K562 (cell line): Measurements from ENCODE around the gene SUFU. TPM values are rescaled to one million over a fixed set of nuclear protein-coding genes. Genes with fewer than 3 reads are reported as not detected.

Source experiments
- ATAC-seq: fragments of 200-7000 bp; cut with Tn5 transposase; 3 replicates; pipeline ENCODE4 v1.9.1; 2020; ENCODE audit warnings: moderate library complexity
- BruUV-seq: library from RNA; stranded (reverse); fragments of 400-500 nt; replicated peaks from 2 replicates; lab custom pipeline; 2021; lab: Mats Ljungman, UMichigan
- CTCF ChIA-PET: fragments of 300-600 bp; formaldehyde crosslinking; extraction: SDS; loops from one replicate; lab custom pipeline; 2021; ENCODE audit warnings: low intra/inter-chr PET ratio; lab: Yijun Ruan, JAX
- POLR2A ChIA-PET: fragments of 300-600, 350-650 bp; sonication (Branson Sonifier 250); formaldehyde crosslinking; extraction: SDS; loops from one replicate; lab custom pipeline; 2021; ENCODE audit warnings: antibody characterized with exemption, inconsistent platforms; lab: Yijun Ruan, JAX
- DNase-seq, 4 experiments: peaks; one replicate each; pipeline versions ENCODE4 v3.0.0 to v3.0.0-alpha.2; 2011 to 2018; ENCODE audit warnings: low spot score in 3 of 4, mixed read lengths in 3 of 4; ENCODE audit errors: extremely low read depth in 1 of 4
- FAIRE-seq: peaks from 2 replicates; lab custom pipeline; 2011; peaks lifted over from hg19 to GRCh38; lab: Jason Lieb, UNC
- H2AFZ ChIP-seq: 2 replicates; pipeline ENCODE4 v1.6.0; 2011; ENCODE audit warnings: low read depth, low read length, control low read depth, inconsistent platforms
- H3K27ac ChIP-seq: fragments of 200-600 bp; 3 replicates; pipeline ENCODE4 v1.8.0; 2011; ENCODE audit warnings: low read depth, mild to moderate bottlenecking, control low read depth, inconsistent platforms, low read length, moderate library complexity, mixed read lengths; ENCODE audit errors: extremely low read depth
- H3K27me3 ChIP-seq, 2 experiments: fragments of 300-600 bp in 1 of 2; 2 replicates in 1 of 2; 3 replicates in 1 of 2; pipeline versions ENCODE4 v1.6.0 to v1.8.0; 2011; ENCODE audit warnings: inconsistent platforms in 2 of 2, low read length in 2 of 2, mild to moderate bottlenecking in 1 of 2, mixed read lengths in 1 of 2, moderate library complexity in 1 of 2; ENCODE audit not compliant: control insufficient read depth in 2 of 2, insufficient read depth in 2 of 2
- H3K36me3 ChIP-seq: fragments of 300-600 bp; 3 replicates; pipeline ENCODE4 v1.8.0; 2011; ENCODE audit warnings: mild to moderate bottlenecking, low read length, inconsistent platforms; ENCODE audit not compliant: control insufficient read depth, insufficient read depth
- H3K4me1 ChIP-seq, 2 experiments: fragments of 200-600 bp in 1 of 2; replicated peaks in 1 of 2; 2 replicates in 1 of 2; 3 replicates in 1 of 2; pipeline versions ENCODE4 v1.5.1 to v1.8.0; 2011; ENCODE audit warnings: inconsistent platforms in 2 of 2, low read length in 2 of 2, mild to moderate bottlenecking in 1 of 2, mixed read lengths in 1 of 2, moderate library complexity in 1 of 2; ENCODE audit not compliant: control insufficient read depth in 2 of 2, insufficient read depth in 2 of 2
- H3K4me2 ChIP-seq: 2 replicates; pipeline ENCODE4 v1.6.1; 2011; ENCODE audit warnings: low read length, control low read depth, inconsistent platforms, mixed read lengths; ENCODE audit not compliant: insufficient read depth
- H3K4me3 ChIP-seq: fragments of 200-600 bp; sonication (generic), shearing (Covaris generic); 2 replicates; pipeline ENCODE4 v1.5.1; 2016; ENCODE audit warnings: control low read depth, inconsistent platforms
- H3K79me2 ChIP-seq: fragments of 200-600 bp; 3 replicates; pipeline ENCODE4 v1.8.0; 2011; ENCODE audit warnings: low read length, inconsistent platforms; ENCODE audit not compliant: control insufficient read depth, insufficient read depth
- H3K9ac ChIP-seq, 2 experiments: 2 replicates each; pipeline versions ENCODE4 v1.6.0 to v1.6.1; 2011; ENCODE audit warnings: low read depth in 2 of 2, low read length in 2 of 2, control low read depth in 1 of 2, inconsistent platforms in 1 of 2, mild to moderate bottlenecking in 1 of 2, mixed read lengths in 1 of 2; ENCODE audit not compliant: insufficient read depth in 1 of 2
- H3K9me1 ChIP-seq: one replicate; pipeline ENCODE4 v1.6.0; 2011; ENCODE audit warnings: inconsistent platforms, mild to moderate bottlenecking, low read length, moderate library complexity; ENCODE audit not compliant: control insufficient read depth, insufficient read depth
- H3K9me3 ChIP-seq: replicated peaks from 2 replicates; pipeline ENCODE4 v1.5.1; 2011; ENCODE audit warnings: low read depth, low read length, inconsistent platforms; ENCODE audit not compliant: control insufficient read depth, insufficient read depth
- H4K20me1 ChIP-seq: replicated peaks from 2 replicates; pipeline ENCODE4 v1.6.1; 2011; ENCODE audit warnings: low read length, inconsistent platforms, mixed read lengths; ENCODE audit not compliant: control insufficient read depth, insufficient read depth
- CBX8 ChIP-seq: fragments of 200-600 bp; sonication (generic); IDR thresholded peaks from 2 replicates; pipeline ENCODE4 v1.6.1; 2012; ENCODE audit warnings: borderline replicate concordance, mixed run types, low read depth, mild to moderate bottlenecking, moderate library complexity, mixed read lengths, low read length, control low read depth, inconsistent platforms; ENCODE audit not compliant: poor library complexity, severe bottlenecking; ENCODE audit errors: extremely low read depth
- CSDE1 ChIP-seq, 2 experiments: fragments of 450-650 bp; IDR thresholded peaks; 2 replicates each; pipeline ENCODE4 v1.6.1; 2016; ENCODE audit warnings: mild to moderate bottlenecking in 1 of 2
- E4F1 ChIP-seq: fragments of 250-450 bp; sonication (Bioruptor Pico); IDR thresholded peaks from 2 replicates; pipeline ENCODE4 v1.5.0; 2021; ENCODE audit warnings: mild to moderate bottlenecking, borderline replicate concordance
- HMGN3 ChIP-seq: IDR thresholded peaks from 2 replicates; pipeline ENCODE4 v1.6.1; 2011; ENCODE audit warnings: borderline replicate concordance, low read depth, mild to moderate bottlenecking, mixed read lengths, low read length; ENCODE audit not compliant: insufficient read length; ENCODE audit errors: extremely low read depth
- PHTF2 ChIP-seq: fragments of 250-450 bp; sonication (Bioruptor Pico); IDR thresholded peaks from 2 replicates; pipeline ENCODE4 v1.5.0; 2021; ENCODE audit warnings: mild to moderate bottlenecking
- PRDM10 ChIP-seq: fragments of 450-650 bp; IDR thresholded peaks from 2 replicates; pipeline ENCODE4 v1.6.1; 2018; ENCODE audit not compliant: partially characterized antibody
- RBM39 ChIP-seq: fragments of 200-400 bp; formaldehyde crosslinking; optimal IDR thresholded peaks from 2 replicates; pipeline ENCODE3; 2018; ENCODE audit warnings: low read depth, low read length
- ZC3H8 ChIP-seq: fragments of 450-650 bp; IDR thresholded peaks from 2 replicates; pipeline ENCODE4 v1.6.1; 2017
- WGBS: fragments of 100-300 bp; shearing (Covaris generic); methylation state at CpG from one replicate; pipeline ENCODE4 v1.1.6; 2016; ENCODE audit warnings: low coverage, mixed read lengths; ENCODE audit not compliant: insufficient coverage; ENCODE audit errors: missing lambda C conversion rate; 5-methylcytosine and 5-hydroxymethylcytosine counted together
- in situ Hi-C: fragments of 300-500 bp; cut with MboI; formaldehyde crosslinking; loops from 4 replicates; pipeline ENCODE4 v1.15.0; 2018; ENCODE audit warnings: inconsistent platforms, mixed read lengths
- intact Hi-C: fragments of 100-400 bp; cut with micrococcal nuclease; formaldehyde crosslinking; loops from 2 replicates; pipeline ENCODE4 v1.14.2; 2022
- polyA plus RNA-seq, 8 experiments: library from polyadenylated mRNA; depleted of rRNA in 4 of 8; stranded (reverse) in 5 of 8; unstranded in 3 of 8; fragments of >200 nt; fragmentation: Nextera tagmentation in 2 of 8; fragmentation: Illumina TruSeq in 1 of 8; extraction: Ambion mirVana in 2 of 8; extraction: Trizol in 1 of 8; gene quantifications; 2 replicates each; pipeline versions ENCODE4 v1.2.1 to v1.2.3, GENCODE V29; 2011 to 2014; ENCODE audit warnings: inconsistent platforms in 1 of 8, missing spikeins in 1 of 8
- total RNA-seq, 7 experiments: library from RNA; depleted of rRNA in 6 of 7; stranded (reverse); fragments of >200 nt in 6 of 7; fragmentation: Illumina TruSeq in 2 of 7; extraction: Trizol in 2 of 7; gene quantifications; 2 replicates each; pipeline versions ENCODE4 v1.2.1 to v1.2.3, GENCODE V29; 2011 to 2021; ENCODE audit warnings: low replicate concordance in 1 of 7
- TF ChIP-seq, protein P1 (sequence below): fragments of 450-650 bp; formaldehyde crosslinking; IDR thresholded peaks from 2 replicates; pipeline ENCODE4 v1.4.0; 2020; ENCODE audit warnings: mild to moderate bottlenecking, moderate library complexity
- TF ChIP-seq, protein P2 (sequence below): sonication (generic); formaldehyde crosslinking; IDR thresholded peaks from 2 replicates; pipeline ENCODE4 v1.8.1; 2022; ENCODE audit warnings: missing genetic modification reagents
- TF ChIP-seq, protein P3 (sequence below): fragments of 450-650 bp; IDR thresholded peaks from 2 replicates; pipeline ENCODE4 v1.6.1; 2018; ENCODE audit warnings: mild to moderate bottlenecking, low read depth; ENCODE audit not compliant: partially characterized antibody

SUFU gene
- total and polyA plus RNA-seq, 9 of the 15 experiments (the other 6 are each of a cell fraction or from before 2014, with no cell fraction given) = 0.59 to 6.3 (median 0.82) TPM

DNA sequence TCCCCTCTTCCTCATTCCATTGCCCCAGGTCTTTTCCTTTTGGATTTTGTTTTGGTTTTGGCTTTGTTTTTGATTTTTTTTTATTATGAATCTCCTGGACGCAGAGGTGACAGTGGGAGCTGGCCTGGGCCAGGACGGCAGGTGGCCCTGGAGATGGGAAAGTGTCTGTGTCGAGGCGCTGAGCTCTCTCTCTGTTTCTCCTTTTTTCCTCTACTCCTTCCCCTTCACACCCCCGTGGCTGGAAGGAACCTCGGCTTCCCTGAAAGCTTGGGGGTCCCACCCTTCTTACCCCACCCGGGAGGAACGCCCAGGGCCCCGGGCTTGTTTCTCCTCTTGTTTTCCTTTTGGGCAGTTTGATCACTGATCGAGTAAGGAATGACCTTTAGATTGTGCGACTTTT is 153.7 kb downstream of the SUFU start:
- Histone ChIP-seq H3K4me1 (peaks cover 3 to 23% of the 10 kb centered on the region in 2 experiments; a peak in 3 of 5 replicates), H3K4me2 (no peak overlapping the region), H3K9ac (no peak overlapping the region), H4K20me1 (no peaks in the 10 kb centered on the region), H3K36me3 (peaks cover 49% of the 10 kb centered on the region; the same call in 2 of the 3 replicates), H3K9me3 (no peaks in the 10 kb centered on the region), H3K79me2 (peaks cover 6% of the 10 kb centered on the region; the same call in 2 of the 3 replicates), H3K27me3 (no peaks in the 10 kb centered on the region), H2AFZ (no peak overlapping the region), H3K9me1 (no peaks in the 10 kb centered on the region), H3K27ac (no peak overlapping the region), H3K4me3 (no peak overlapping the region)
- no peak for FAIRE-seq
- no peak for ATAC-seq
- WGBS = 77% methylated on average over 5 of the region's 11 CpGs
- CTCF ChIA-PET = no interaction called here
- DNase-seq = no peak
- in situ Hi-C loops = no loop called here
- BruUV-seq = no TSS peak
- intact Hi-C loops = no loop called here
- POLR2A ChIA-PET = interaction anchor here (0.9 to 7.3 kb wide), 2 partner anchors 9 to 11 kb away, joined by 3 to 60 read pairs; partner anchors contain the start of gene TRIM8
- TF ChIP-seq ZC3H8 (no peak), HMGN3 (no peak), CBX8 (no peak), CSDE1 (IDR thresholded peaks at IDR 0.05) (no peak), PRDM10 (no peak), PHTF2 (no peak), E4F1 (CRISPR knock-in tag) (no peak), RBM39 (no peak)
- TF ChIP-seq, protein P1, sequence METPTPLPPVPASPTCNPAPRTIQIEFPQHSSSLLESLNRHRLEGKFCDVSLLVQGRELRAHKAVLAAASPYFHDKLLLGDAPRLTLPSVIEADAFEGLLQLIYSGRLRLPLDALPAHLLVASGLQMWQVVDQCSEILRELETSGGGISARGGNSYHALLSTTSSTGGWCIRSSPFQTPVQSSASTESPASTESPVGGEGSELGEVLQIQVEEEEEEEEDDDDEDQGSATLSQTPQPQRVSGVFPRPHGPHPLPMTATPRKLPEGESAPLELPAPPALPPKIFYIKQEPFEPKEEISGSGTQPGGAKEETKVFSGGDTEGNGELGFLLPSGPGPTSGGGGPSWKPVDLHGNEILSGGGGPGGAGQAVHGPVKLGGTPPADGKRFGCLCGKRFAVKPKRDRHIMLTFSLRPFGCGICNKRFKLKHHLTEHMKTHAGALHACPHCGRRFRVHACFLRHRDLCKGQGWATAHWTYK (CRISPR knock-in tag) = no peak
- TF ChIP-seq, protein P2, sequence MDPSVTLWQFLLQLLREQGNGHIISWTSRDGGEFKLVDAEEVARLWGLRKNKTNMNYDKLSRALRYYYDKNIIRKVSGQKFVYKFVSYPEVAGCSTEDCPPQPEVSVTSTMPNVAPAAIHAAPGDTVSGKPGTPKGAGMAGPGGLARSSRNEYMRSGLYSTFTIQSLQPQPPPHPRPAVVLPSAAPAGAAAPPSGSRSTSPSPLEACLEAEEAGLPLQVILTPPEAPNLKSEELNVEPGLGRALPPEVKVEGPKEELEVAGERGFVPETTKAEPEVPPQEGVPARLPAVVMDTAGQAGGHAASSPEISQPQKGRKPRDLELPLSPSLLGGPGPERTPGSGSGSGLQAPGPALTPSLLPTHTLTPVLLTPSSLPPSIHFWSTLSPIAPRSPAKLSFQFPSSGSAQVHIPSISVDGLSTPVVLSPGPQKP (CRISPR knock-in tag) = no peak
- TF ChIP-seq, protein P3, sequence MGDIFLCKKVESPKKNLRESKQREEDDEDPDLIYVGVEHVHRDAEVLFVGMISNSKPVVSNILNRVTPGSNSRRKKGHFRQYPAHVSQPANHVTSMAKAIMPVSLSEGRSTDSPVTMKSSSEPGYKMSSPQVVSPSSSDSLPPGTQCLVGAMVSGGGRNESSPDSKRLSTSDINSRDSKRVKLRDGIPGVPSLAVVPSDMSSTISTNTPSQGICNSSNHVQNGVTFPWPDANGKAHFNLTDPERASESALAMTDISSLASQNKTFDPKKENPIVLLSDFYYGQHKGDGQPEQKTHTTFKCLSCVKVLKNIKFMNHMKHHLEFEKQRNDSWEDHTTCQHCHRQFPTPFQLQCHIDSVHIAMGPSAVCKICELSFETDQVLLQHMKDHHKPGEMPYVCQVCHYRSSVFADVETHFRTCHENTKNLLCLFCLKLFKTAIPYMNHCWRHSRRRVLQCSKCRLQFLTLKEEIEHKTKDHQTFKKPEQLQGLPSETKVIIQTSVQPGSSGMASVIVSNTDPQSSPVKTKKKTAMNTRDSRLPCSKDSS = no peak
